Stimulated activated CD4-positive, alpha-beta T cell treated with anti-CD3 and anti-CD28 coated beads, TNF-alpha, amount 100 ng/mL, for 24 hours (primary cell): ENCODE results near the gene EEFSEC.

Experiments
- DNase-seq, 3 experiments: peaks; one replicate each; pipeline ENCODE4 v3.0.0-alpha.2; 2020; ENCODE audit warnings: low read depth in 3 of 3

The EEFSEC gene

DNA sequence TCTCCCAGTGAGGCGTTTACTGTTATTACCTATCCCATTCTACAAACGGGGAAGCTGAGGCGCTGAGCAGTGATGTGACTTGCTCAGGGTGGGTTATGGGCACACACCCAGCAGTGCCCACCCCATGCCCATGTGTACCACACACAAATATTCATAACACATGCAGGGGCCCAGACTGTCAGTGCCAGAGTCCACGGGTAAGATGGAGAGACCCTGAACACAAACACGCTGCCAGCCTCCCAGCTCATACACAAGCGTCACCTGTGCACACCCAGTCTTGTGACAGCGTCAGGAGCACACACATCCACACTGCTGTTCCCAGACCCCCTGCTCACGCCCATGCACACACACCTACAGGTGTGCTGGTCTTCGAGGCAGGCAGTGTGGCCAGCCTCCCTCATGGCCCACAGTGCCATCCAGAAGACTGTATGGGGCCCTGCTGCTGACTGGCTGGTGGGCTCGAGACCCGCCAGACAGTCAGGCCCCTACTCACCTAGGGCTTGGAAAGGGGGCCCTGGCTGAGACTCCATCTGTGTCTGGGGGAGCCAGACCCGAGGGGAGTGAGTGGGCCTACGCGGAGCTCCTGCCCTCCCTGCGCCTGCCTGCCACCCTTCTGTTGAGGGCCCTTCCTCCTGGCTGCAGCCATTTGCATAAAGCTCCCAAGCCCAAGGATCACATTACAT, 274.0 kb downstream of the EEFSEC start:
- no peak for DNase-seq

DNA sequence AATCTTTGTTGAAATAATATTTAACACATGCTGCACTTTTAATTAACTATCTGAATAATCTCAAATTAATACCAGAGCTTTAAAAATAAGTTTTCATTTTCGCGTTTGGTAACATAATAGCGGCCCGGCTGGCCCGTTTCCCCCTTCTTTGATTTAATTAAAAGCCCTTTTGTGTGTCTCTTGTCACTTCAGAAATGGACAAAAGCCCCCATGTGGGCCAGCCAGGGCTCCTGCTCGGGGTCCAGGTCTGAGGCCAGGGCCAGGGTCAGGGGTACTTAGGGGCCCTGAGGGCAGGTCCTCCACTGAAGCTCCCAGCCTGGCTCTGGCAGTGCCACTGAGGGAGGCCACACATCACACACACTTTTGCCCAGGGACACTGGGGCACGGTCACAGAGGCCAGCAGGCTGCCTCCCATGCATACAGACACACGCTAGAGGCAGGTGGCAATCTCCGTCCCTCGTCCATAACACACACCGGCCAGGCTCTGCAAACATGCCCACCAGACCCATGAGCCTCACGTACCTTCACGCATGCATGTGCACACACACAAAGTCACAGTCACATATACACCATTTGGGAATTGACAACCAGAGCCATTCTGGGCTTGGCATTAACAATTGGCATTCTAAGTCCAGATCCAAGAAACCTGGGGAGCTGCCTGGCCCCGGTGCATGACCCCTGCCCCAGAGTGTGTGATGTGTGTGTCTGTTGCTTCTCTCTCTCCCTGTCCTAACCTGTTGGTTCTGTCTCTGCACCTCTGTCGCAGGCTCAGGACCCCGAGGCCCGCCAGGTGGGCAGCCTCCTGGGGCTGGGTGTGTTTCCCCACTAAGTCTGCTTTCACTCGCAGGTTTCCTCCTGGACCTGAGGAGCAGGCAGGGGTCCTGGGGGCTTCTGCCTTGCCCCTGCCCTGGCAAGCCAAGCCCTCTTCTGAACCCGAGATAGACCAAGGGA, 274.9 kb downstream of the EEFSEC start:
- no peak for DNase-seq

DNA sequence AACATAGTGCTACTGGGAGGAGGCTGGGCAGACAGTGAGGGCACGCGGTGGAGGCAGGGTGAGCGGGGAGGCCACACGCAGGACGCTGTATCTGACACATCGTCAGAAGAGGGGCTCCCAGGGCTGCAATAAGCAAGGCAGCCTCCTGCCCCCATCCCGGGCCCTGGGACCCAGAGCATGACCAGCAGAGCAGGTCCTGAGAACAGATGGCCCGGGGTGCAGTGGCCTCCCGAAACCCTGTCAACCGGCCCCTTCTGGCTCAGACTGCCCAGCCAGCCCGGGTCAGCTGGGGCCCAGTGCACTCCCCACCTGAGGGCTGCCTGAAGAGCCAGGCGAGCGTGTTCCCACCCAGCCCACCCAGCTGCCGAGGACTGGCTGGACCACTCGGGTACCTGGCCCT, 276.0 kb downstream of the EEFSEC start:
- no peak for DNase-seq

GRCh38 chr3:128429751-128430150, 276.5 kb downstream of the EEFSEC start:
- DNase-seq, result no peak

DNA sequence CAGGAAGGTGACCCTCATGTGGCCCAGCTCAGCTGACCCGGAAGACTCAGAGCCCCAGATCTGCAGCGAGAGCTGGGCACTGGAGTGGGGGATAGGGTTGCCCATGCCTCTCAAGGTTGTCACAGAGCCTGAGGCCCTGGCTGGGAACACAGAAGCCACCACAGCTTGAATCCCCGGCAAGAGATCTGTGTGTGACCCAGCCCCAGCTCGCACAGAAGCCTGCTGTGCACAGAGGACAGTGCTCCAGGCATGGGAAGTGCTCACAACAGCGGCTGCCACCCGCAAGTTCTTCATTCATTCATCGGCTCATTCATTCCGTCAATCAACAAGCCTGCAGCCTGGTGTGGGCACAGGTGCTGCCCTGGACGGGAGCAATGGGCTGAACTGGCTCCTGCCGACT, 277.0 kb downstream of the EEFSEC start:
- no peak for DNase-seq

GRCh38 chr3:128430731-128431130, 277.4 kb downstream of the EEFSEC start:
- no peak for DNase-seq

DNA sequence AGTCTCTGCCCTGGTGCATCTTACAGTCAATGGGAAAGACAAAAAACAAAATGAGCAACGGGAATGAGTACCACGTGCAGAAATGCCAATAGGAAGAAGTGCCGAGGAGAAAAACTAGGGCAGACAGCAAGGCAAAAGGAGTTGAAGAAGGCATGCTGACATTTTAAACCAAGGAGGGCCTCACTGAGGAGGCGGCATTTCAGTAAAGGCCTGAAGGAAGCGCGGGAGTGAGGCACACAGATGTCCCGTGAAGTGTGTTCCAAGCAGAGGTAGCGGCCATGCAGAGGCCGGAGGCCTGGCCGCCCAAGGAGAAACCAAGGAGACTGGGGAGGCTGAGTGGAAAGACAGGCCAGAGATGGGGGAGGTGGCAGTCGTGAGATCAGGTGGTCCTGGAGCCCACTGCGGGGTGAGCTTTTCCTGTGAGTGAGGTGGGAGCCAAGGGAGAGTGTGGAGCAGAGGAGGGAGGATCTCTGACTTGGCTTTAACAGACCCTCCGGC, 278.6 kb downstream of the EEFSEC start:
- no peak for DNase-seq

DNA sequence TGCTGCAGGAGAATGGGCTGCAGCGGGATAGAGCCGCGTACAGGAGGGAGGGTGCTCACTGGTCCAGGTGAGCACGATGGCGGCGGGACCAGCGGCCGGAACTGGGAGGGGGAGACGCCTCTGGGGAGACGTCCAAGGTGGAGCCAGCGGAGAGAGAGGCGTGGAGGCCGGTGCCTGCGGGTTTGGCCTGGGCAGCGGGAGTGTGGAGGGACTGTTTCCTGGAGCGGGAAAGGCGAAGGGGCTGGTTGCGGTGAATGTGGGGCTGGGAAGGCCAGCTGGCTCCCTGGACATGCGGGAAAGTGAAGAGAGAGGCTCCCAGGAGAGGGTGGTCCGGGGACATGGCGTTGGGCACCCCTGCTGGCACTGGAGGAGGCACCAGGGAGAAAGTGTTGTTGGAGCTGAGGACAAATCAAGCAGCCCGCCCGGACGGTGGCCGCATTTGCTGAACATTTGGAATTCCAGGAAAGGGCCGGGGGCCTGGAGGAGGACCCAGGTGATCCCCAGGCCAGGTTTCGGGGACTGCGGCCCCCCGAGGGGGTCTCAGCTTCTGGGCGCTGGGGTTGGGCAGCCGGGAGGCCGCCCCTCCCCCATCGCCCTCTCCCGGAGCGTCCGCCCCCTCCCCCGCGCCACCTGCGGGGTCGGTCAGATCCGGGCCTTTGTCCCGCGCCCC, 279.2 kb downstream of the EEFSEC start:
- no peak for DNase-seq

- no peak for DNase-seq
These were observed 279.9 kb downstream of the EEFSEC start for GRCh38 chr3:128432971-128433836.

GRCh38 chr3:128433837-128434165, 280.5 kb downstream of the EEFSEC start:
- DNase-seq, result no peak

DNA sequence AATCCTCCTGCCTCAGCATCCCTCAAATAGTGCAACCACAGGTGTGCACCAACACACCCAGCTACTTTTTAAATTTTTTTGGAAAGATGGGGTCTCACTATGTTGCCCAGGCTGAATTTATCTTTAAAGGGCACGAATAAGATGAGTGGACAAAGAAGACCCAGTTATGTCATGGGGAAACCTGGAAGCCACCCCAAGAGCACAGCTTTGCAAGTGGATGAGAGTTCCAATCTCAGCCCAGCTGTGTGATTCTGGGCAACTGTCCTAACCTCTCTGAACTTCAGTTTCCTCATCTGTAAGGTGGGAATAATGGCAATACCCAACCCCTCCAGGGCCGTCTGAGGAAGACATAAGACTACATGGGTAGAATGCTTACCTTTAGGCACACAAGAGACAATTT, 281.2 kb downstream of the EEFSEC start:
- no peak for DNase-seq

DNA sequence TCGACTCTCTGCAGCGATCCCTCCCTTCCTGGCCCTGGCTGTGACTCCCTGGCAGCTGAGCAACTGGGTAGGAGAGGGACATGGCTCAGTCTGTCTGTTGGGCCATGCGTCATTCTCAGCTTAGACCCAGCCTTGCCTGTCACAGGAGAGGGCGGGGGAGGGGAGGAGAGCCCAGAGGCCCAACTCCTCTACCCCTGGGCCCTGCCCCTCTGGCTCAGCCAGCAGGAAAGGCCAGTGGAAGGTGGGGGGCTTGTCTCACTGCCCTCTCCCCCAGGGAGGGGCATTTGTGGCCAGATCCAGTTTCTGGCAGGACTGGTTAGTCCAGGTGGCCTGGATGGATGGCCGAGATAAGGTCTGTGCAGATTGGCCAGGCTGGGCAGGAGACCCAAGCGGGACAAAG, 281.8 kb downstream of the EEFSEC start:
- no peak for DNase-seq

GRCh38 chr3:128435561-128435960, 282.3 kb downstream of the EEFSEC start:
- DNase-seq, result no peak

- no peak for DNase-seq
These were observed 282.9 kb downstream of the EEFSEC start for GRCh38 chr3:128436214-128436613.

DNA sequence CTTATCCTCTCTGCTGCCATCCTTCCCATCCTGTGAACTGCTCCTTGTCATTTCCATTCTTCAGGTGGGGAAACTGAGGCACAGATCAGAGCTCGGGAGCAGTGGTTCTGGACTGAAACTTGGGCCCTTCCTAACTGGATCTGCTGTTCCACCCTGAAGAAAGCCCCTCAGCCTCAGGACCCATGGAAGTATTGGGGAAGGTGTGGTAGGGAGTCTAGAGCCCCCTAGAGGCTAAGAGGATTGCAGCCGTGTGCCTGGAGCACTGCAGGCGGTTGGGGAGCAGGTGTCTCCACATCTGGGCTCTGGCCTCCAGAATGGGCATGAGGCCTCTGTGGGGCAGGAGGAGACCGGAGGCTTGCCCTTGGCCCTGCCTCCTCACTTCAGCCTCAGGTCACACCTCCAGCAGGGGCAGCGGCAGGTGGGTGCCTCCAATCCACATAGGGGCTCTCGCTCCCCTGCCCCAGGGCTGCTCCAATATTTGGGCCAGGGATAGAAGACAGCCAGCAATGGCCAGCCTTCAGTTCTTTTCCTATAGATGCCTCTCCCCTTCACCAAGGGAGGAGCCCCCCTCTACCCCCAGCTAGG, 285.3 kb downstream of the EEFSEC start:
- DNase-seq, result no peak

- no peak for DNase-seq
These were observed 285.9 kb downstream of the EEFSEC start for GRCh38 chr3:128439226-128439625.

GRCh38 chr3:128442070-128442469, 288.8 kb downstream of the EEFSEC start:
- no peak for DNase-seq

- no peak for DNase-seq
These were observed 289.7 kb downstream of the EEFSEC start for GRCh38 chr3:128442949-128443348.

- no peak for DNase-seq
These were observed 290.5 kb downstream of the EEFSEC start for GRCh38 chr3:128443771-128444170.

DNA sequence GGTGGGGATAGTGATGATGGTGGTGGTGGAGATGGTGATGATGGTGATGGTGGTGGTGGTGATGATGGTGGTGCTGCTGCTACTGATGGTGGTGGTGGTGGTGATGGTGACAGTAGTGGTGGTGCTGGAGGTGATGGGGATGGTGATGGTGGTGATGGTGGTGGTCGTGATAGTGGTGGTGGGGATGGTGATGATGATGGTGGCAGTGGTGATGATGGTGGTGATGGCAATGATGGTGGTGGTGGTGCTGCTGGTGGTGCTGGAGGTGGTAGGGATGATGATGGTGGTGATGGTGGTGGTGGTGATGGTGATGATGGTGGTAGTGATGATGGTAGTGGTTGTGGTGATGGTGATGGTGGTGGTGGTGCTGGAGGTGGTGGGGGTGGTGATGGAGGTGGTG, 292.1 kb downstream of the EEFSEC start:
- DNase-seq, result no peak

DNA sequence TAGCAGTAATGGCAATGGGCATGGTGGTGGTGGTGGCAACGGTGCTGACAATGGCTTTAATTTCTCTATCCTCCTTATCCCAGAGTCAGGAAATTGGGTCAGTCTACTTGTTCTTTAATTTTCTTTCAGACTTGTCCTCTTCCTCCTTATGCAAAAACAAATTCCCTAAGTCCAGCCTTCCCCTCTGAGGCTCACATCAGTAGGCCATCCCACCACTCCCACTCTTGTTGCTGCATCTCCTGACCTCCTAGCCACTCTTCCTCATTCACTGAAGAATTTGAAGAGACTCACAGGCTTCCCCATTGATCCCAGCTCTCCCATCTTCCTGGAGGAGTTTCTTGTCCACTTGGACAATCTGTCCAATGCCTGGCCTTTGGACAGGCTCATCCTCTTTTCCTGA, 293.5 kb downstream of the EEFSEC start:
- no peak for DNase-seq
